K562 (cell line): ENCODE data around the gene NUP43. TPM values are rescaled to one million over a fixed set of nuclear protein-coding genes. Genes with fewer than 3 reads are reported as not detected.
A peak's percentile ranks its signal among the peaks of the same experiment; 100 is the strongest.
"Not testable (repeated sequence)": the region's sequence is repeated elsewhere in the genome, so short reads cannot be mapped to it uniquely, and the experiment has no call there.

ENCODE experiments used
- ATAC-seq: fragments of 200-7000 bp; cut with Tn5 transposase; 3 replicates; pipeline ENCODE4 v1.9.1; 2020; ENCODE audit warnings: moderate library complexity
- BruUV-seq: library from RNA; stranded (reverse); fragments of 400-500 nt; replicated peaks from 2 replicates; lab custom pipeline; 2021; lab: Mats Ljungman, UMichigan
- CTCF ChIA-PET: fragments of 300-600 bp; formaldehyde crosslinking; extraction: SDS; loops from one replicate; lab custom pipeline; 2021; ENCODE audit warnings: low intra/inter-chr PET ratio; lab: Yijun Ruan, JAX
- POLR2A ChIA-PET: fragments of 300-600, 350-650 bp; sonication (Branson Sonifier 250); formaldehyde crosslinking; extraction: SDS; loops from one replicate; lab custom pipeline; 2021; ENCODE audit warnings: antibody characterized with exemption, inconsistent platforms; lab: Yijun Ruan, JAX
- DNase-seq, 4 experiments: peaks; one replicate each; pipeline versions ENCODE4 v3.0.0 to v3.0.0-alpha.2; 2011 to 2018; ENCODE audit warnings: low spot score in 3 of 4, mixed read lengths in 3 of 4; ENCODE audit errors: extremely low read depth in 1 of 4
- FAIRE-seq: peaks from 2 replicates; lab custom pipeline; 2011; peaks lifted over from hg19 to GRCh38; lab: Jason Lieb, UNC
- H2AFZ ChIP-seq: 2 replicates; pipeline ENCODE4 v1.6.0; 2011; ENCODE audit warnings: low read depth, low read length, control low read depth, inconsistent platforms
- H3K27ac ChIP-seq: fragments of 200-600 bp; 3 replicates; pipeline ENCODE4 v1.8.0; 2011; ENCODE audit warnings: low read depth, mild to moderate bottlenecking, control low read depth, inconsistent platforms, low read length, moderate library complexity, mixed read lengths; ENCODE audit errors: extremely low read depth
- H3K27me3 ChIP-seq, 2 experiments: fragments of 300-600 bp in 1 of 2; 2 replicates in 1 of 2; 3 replicates in 1 of 2; pipeline versions ENCODE4 v1.6.0 to v1.8.0; 2011; ENCODE audit warnings: inconsistent platforms in 2 of 2, low read length in 2 of 2, mild to moderate bottlenecking in 1 of 2, mixed read lengths in 1 of 2, moderate library complexity in 1 of 2; ENCODE audit not compliant: control insufficient read depth in 2 of 2, insufficient read depth in 2 of 2
- H3K36me3 ChIP-seq: fragments of 300-600 bp; 3 replicates; pipeline ENCODE4 v1.8.0; 2011; ENCODE audit warnings: mild to moderate bottlenecking, low read length, inconsistent platforms; ENCODE audit not compliant: control insufficient read depth, insufficient read depth
- H3K4me1 ChIP-seq, 2 experiments: fragments of 200-600 bp in 1 of 2; replicated peaks in 1 of 2; 2 replicates in 1 of 2; 3 replicates in 1 of 2; pipeline versions ENCODE4 v1.5.1 to v1.8.0; 2011; ENCODE audit warnings: inconsistent platforms in 2 of 2, low read length in 2 of 2, mild to moderate bottlenecking in 1 of 2, mixed read lengths in 1 of 2, moderate library complexity in 1 of 2; ENCODE audit not compliant: control insufficient read depth in 2 of 2, insufficient read depth in 2 of 2
- H3K4me2 ChIP-seq: 2 replicates; pipeline ENCODE4 v1.6.1; 2011; ENCODE audit warnings: low read length, control low read depth, inconsistent platforms, mixed read lengths; ENCODE audit not compliant: insufficient read depth
- H3K4me3 ChIP-seq: fragments of 200-600 bp; sonication (generic), shearing (Covaris generic); 2 replicates; pipeline ENCODE4 v1.5.1; 2016; ENCODE audit warnings: control low read depth, inconsistent platforms
- H3K79me2 ChIP-seq: fragments of 200-600 bp; 3 replicates; pipeline ENCODE4 v1.8.0; 2011; ENCODE audit warnings: low read length, inconsistent platforms; ENCODE audit not compliant: control insufficient read depth, insufficient read depth
- H3K9ac ChIP-seq, 2 experiments: 2 replicates each; pipeline versions ENCODE4 v1.6.0 to v1.6.1; 2011; ENCODE audit warnings: low read depth in 2 of 2, low read length in 2 of 2, control low read depth in 1 of 2, inconsistent platforms in 1 of 2, mild to moderate bottlenecking in 1 of 2, mixed read lengths in 1 of 2; ENCODE audit not compliant: insufficient read depth in 1 of 2
- H3K9me1 ChIP-seq: one replicate; pipeline ENCODE4 v1.6.0; 2011; ENCODE audit warnings: inconsistent platforms, mild to moderate bottlenecking, low read length, moderate library complexity; ENCODE audit not compliant: control insufficient read depth, insufficient read depth
- H3K9me3 ChIP-seq: replicated peaks from 2 replicates; pipeline ENCODE4 v1.5.1; 2011; ENCODE audit warnings: low read depth, low read length, inconsistent platforms; ENCODE audit not compliant: control insufficient read depth, insufficient read depth
- H4K20me1 ChIP-seq: replicated peaks from 2 replicates; pipeline ENCODE4 v1.6.1; 2011; ENCODE audit warnings: low read length, inconsistent platforms, mixed read lengths; ENCODE audit not compliant: control insufficient read depth, insufficient read depth
- POLR2B ChIP-seq: fragments of 450-650 bp; IDR thresholded peaks from 2 replicates; pipeline ENCODE4 v1.6.1; 2018; ENCODE audit warnings: low read depth; ENCODE audit not compliant: partially characterized antibody
- POLR2G ChIP-seq: fragments of 200-400 bp; formaldehyde crosslinking; IDR thresholded peaks from 2 replicates; pipeline ENCODE4 v1.6.1; 2017; ENCODE audit warnings: low read depth, mild to moderate bottlenecking, antibody characterized with exemption, low read length, moderate library complexity
- SUPT5H ChIP-seq: fragments of 450-650 bp; IDR thresholded peaks from 2 replicates; pipeline ENCODE4 v1.6.1; 2016
- ZBTB33 ChIP-seq: sonication (generic); formaldehyde crosslinking; IDR thresholded peaks from 2 replicates; pipeline ENCODE4 v1.8.1; 2023; ENCODE audit warnings: mild to moderate bottlenecking, missing genetic modification reagents
- WGBS: fragments of 100-300 bp; shearing (Covaris generic); methylation state at CpG from one replicate; pipeline ENCODE4 v1.1.6; 2016; ENCODE audit warnings: low coverage, mixed read lengths; ENCODE audit not compliant: insufficient coverage; ENCODE audit errors: missing lambda C conversion rate; 5-methylcytosine and 5-hydroxymethylcytosine counted together
- in situ Hi-C: fragments of 300-500 bp; cut with MboI; formaldehyde crosslinking; loops from 4 replicates; pipeline ENCODE4 v1.15.0; 2018; ENCODE audit warnings: inconsistent platforms, mixed read lengths
- intact Hi-C: fragments of 100-400 bp; cut with micrococcal nuclease; formaldehyde crosslinking; loops from 2 replicates; pipeline ENCODE4 v1.14.2; 2022
- polyA plus RNA-seq, 8 experiments: library from polyadenylated mRNA; depleted of rRNA in 4 of 8; stranded (reverse) in 5 of 8; unstranded in 3 of 8; fragments of >200 nt; fragmentation: Nextera tagmentation in 2 of 8; fragmentation: Illumina TruSeq in 1 of 8; extraction: Ambion mirVana in 2 of 8; extraction: Trizol in 1 of 8; gene quantifications; 2 replicates each; pipeline versions ENCODE4 v1.2.1 to v1.2.3, GENCODE V29; 2011 to 2014; ENCODE audit warnings: inconsistent platforms in 1 of 8, missing spikeins in 1 of 8
- total RNA-seq, 7 experiments: library from RNA; depleted of rRNA in 6 of 7; stranded (reverse); fragments of >200 nt in 6 of 7; fragmentation: Illumina TruSeq in 2 of 7; extraction: Trizol in 2 of 7; gene quantifications; 2 replicates each; pipeline versions ENCODE4 v1.2.1 to v1.2.3, GENCODE V29; 2011 to 2021; ENCODE audit warnings: low replicate concordance in 1 of 7

Gene NUP43
- total and polyA plus RNA-seq, 9 of the 15 experiments (the other 6 are each of a cell fraction or from before 2014, with no cell fraction given) = 28.9 to 136 (median 67.4) TPM

GRCh38 chr6:149681845-149682244 lies 64.5 kb downstream of the NUP43 start:
- not testable (repeated sequence) for FAIRE-seq, H3K4me3 ChIP-seq

More at GRCh38 chr6:149681845-149682244, 64.5 kb downstream of the NUP43 start:
- H2AFZ ChIP-seq, intact Hi-C loops, CTCF ChIA-PET, in situ Hi-C loops, H3K4me2 ChIP-seq, H3K9me1 ChIP-seq, H3K4me1 ChIP-seq, H3K9ac ChIP-seq, DNase-seq, H4K20me1 ChIP-seq, BruUV-seq, ATAC-seq, H3K9me3 ChIP-seq, POLR2A ChIA-PET, H3K27ac ChIP-seq, H3K27me3 ChIP-seq: not testable (repeated sequence)
- peaks cover 39% of the 10 kb centered on the region for H3K79me2 ChIP-seq
- H3K36me3 ChIP-seq = peaks cover 75% of the 10 kb centered on the region
- TF ChIP-seq SUPT5H (peak; percentile 55; the same call in 1 of the 2 replicates), POLR2B (peak; percentile 35), POLR2G (0 out of 2 replicates have a peak, but pooled peaks have one; percentile 25), ZBTB33 (CRISPR knock-in tag) (peak; percentile 79)
- 94% methylated on average over 14 of the region's 14 CpGs for WGBS
